Measurements from ENCODE around the gene APOL6.

The APOL6 gene

DNA sequence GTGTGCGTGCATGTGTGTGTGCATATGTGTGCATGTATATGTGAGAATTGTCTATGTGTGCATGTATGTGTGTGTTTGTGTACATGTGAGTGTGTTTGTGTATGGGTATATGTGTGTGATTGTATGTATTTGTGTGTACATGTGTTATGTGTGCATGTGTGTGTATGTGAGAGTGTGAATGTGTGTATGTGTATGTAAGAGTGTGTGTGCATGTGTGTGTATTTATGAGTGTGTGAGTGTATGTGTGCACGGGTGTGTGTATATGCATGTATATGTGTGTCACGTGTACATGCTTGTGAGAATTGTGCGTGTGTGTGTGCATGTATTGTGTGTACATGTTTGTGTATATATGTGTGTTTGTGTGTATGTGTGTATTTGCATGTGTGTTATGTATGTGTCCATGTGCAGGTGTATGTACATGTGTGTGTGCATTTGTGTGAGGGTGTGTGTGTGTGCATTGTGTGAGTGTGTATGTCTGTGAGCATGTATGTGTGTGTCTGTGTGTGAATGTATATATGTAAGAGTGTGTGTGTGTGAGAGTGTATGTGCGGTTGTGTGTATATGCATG, 47.1 kb upstream of the APOL6 start:
- Histone ChIP-seq H3K9me3 (ENCODE audit: control insufficient read depth, insufficient read depth, low read depth, low read length) (no peaks in the 10 kb centered on the region), H3K4me1 (ENCODE audit: control insufficient read depth, insufficient read depth, low read length) (no peaks in the 10 kb centered on the region), H3K36me3 (ENCODE audit: control insufficient read depth in 2 of 2, insufficient read depth in 1 of 2, low read length in 2 of 2) (no peaks in the 10 kb centered on the region), H3K4me3 (ENCODE audit: low read depth, low read length) (no peak overlapping the region), H3K27ac (ENCODE audit: extremely low read depth, low read depth, low read length) (no peak overlapping the region)
- ChIA-PET POLR2A (no interaction called here), CTCF (no interaction called here)
- TF ChIP-seq, protein P1, sequence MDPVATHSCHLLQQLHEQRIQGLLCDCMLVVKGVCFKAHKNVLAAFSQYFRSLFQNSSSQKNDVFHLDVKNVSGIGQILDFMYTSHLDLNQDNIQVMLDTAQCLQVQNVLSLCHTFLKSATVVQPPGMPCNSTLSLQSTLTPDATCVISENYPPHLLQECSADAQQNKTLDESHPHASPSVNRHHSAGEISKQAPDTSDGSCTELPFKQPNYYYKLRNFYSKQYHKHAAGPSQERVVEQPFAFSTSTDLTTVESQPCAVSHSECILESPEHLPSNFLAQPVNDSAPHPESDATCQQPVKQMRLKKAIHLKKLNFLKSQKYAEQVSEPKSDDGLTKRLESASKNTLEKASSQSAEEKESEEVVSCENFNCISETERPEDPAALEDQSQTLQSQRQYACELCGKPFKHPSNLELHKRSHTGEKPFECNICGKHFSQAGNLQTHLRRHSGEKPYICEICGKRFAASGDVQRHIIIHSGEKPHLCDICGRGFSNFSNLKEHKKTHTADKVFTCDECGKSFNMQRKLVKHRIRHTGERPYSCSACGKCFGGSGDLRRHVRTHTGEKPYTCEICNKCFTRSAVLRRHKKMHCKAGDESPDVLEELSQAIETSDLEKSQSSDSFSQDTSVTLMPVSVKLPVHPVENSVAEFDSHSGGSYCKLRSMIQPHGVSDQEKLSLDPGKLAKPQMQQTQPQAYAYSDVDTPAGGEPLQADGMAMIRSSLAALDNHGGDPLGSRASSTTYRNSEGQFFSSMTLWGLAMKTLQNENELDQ (tag by site-specific recombination; IDR thresholded peaks at IDR 0.05; ENCODE audit: low read depth) = no peak
- TF ChIP-seq KLF16 (tag by site-specific recombination; IDR thresholded peaks at IDR 0.05) (no peak), ZNF175 (tag by site-specific recombination; IDR thresholded peaks at IDR 0.05) (peak; percentile 22; the same call in 1 of the 2 replicates), HOXD13 (CRISPR knock-in tag; IDR thresholded peaks at IDR 0.05; ENCODE audit: borderline replicate concordance) (0 out of 2 replicates have a peak, but pooled peaks have one; percentile 31), ZNF133 (tag by site-specific recombination; IDR thresholded peaks at IDR 0.05) (no peak), ZNF311 (tag by site-specific recombination; IDR thresholded peaks at IDR 0.05; ENCODE audit: borderline replicate concordance) (0 out of 2 replicates have a peak, but pooled peaks have one; percentile 16), KLF9 (tag by site-specific recombination; IDR thresholded peaks at IDR 0.05; ENCODE audit: low read depth) (no peak), SALL2 (tag by site-specific recombination; IDR thresholded peaks at IDR 0.05; ENCODE audit: borderline replicate concordance) (0 out of 2 replicates have a peak, but pooled peaks have one; percentile 77), ZNF266 (tag by site-specific recombination; IDR thresholded peaks at IDR 0.05; ENCODE audit: low read depth) (0 out of 2 replicates have a peak, but pooled peaks have one; percentile 28), ZNF785 (tag by site-specific recombination; IDR thresholded peaks at IDR 0.05) (peak; percentile 58; the same call in 1 of the 2 replicates)
- TF ChIP-seq, protein P2, sequence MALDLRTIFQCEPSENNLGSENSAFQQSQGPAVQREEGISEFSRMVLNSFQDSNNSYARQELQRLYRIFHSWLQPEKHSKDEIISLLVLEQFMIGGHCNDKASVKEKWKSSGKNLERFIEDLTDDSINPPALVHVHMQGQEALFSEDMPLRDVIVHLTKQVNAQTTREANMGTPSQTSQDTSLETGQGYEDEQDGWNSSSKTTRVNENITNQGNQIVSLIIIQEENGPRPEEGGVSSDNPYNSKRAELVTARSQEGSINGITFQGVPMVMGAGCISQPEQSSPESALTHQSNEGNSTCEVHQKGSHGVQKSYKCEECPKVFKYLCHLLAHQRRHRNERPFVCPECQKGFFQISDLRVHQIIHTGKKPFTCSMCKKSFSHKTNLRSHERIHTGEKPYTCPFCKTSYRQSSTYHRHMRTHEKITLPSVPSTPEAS (tag by site-specific recombination; IDR thresholded peaks at IDR 0.05) = peak; percentile 90
- TF ChIP-seq, protein P3, sequence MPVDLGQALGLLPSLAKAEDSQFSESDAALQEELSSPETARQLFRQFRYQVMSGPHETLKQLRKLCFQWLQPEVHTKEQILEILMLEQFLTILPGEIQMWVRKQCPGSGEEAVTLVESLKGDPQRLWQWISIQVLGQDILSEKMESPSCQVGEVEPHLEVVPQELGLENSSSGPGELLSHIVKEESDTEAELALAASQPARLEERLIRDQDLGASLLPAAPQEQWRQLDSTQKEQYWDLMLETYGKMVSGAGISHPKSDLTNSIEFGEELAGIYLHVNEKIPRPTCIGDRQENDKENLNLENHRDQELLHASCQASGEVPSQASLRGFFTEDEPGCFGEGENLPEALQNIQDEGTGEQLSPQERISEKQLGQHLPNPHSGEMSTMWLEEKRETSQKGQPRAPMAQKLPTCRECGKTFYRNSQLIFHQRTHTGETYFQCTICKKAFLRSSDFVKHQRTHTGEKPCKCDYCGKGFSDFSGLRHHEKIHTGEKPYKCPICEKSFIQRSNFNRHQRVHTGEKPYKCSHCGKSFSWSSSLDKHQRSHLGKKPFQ (tag by site-specific recombination; IDR thresholded peaks at IDR 0.05) = peak; percentile 84
- TF ChIP-seq, protein P4, sequence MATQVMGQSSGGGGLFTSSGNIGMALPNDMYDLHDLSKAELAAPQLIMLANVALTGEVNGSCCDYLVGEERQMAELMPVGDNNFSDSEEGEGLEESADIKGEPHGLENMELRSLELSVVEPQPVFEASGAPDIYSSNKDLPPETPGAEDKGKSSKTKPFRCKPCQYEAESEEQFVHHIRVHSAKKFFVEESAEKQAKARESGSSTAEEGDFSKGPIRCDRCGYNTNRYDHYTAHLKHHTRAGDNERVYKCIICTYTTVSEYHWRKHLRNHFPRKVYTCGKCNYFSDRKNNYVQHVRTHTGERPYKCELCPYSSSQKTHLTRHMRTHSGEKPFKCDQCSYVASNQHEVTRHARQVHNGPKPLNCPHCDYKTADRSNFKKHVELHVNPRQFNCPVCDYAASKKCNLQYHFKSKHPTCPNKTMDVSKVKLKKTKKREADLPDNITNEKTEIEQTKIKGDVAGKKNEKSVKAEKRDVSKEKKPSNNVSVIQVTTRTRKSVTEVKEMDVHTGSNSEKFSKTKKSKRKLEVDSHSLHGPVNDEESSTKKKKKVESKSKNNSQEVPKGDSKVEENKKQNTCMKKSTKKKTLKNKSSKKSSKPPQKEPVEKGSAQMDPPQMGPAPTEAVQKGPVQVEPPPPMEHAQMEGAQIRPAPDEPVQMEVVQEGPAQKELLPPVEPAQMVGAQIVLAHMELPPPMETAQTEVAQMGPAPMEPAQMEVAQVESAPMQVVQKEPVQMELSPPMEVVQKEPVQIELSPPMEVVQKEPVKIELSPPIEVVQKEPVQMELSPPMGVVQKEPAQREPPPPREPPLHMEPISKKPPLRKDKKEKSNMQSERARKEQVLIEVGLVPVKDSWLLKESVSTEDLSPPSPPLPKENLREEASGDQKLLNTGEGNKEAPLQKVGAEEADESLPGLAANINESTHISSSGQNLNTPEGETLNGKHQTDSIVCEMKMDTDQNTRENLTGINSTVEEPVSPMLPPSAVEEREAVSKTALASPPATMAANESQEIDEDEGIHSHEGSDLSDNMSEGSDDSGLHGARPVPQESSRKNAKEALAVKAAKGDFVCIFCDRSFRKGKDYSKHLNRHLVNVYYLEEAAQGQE (tag by site-specific recombination; IDR thresholded peaks at IDR 0.05) = no peak

DNA sequence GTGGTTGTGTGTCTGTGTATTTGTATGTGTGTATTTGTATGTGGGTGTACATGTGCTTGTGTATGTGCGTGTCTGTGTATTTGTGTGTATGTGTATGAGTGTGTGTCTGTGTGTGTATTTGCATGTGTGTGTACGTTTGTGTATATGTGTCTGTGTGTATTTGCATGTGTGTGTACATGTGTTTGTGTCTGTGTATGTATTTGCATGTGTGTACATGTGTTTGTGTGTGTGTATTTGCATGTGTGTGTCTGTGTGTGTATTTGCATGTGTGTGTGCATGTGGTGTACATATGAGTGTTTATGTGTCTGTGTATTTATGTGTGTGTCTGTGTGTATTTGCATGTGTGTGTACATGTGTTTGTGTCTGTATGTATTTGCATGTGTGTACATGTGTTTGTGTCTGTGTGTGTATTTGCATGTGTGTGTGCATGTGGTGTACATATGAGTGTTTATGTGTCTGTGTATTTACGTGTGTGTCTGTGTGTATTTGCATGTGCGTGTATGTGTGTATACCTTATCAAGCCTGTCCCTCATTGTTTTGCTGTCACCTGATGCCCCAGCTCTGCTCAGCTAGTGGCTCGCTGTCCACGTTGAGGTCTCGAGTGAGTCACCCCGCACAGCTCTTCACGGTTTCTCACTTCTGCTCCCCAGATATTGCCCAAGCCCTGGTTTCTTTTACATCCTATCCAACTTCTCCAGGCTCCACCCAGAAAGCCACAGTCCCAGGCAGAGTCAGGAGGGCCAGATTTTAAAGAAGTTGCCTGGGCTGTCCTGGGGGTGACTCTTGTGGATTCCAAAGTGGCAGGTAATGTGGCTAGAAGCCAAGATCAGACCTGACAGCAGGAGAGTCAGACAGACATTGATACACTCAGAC, 46.3 kb upstream of the APOL6 start:
- TF ChIP-seq GLIS2 (tag by site-specific recombination; IDR thresholded peaks at IDR 0.05) (no peak), GLIS1 (tag by site-specific recombination; IDR thresholded peaks at IDR 0.05) (peak; percentile 71), HOXC10 (CRISPR knock-in tag; IDR thresholded peaks at IDR 0.05) (no peak)
- TF ChIP-seq, protein P2 (tag by site-specific recombination; IDR thresholded peaks at IDR 0.05) = peak; percentile 96
- ChIA-PET POLR2A (no interaction called here), CTCF (interaction anchor here (0.7 to 1.5 kb wide), 2 partner anchors 10 to 451 kb away, joined by 3 read pairs; no protein-coding TSS in a partner anchor)
- Histone ChIP-seq H3K9me3 (ENCODE audit: control insufficient read depth, insufficient read depth, low read depth, low read length) (no peaks in the 10 kb centered on the region), H3K4me3 (ENCODE audit: low read depth, low read length) (no peak overlapping the region), H3K27ac (ENCODE audit: extremely low read depth, low read depth, low read length) (no peak overlapping the region), H3K36me3 (ENCODE audit: control insufficient read depth in 2 of 2, insufficient read depth in 1 of 2, low read length in 2 of 2) (no peaks in the 10 kb centered on the region), H3K4me1 (ENCODE audit: control insufficient read depth, insufficient read depth, low read length) (no peaks in the 10 kb centered on the region)
